GM13977 (cell line): ENCODE results near the gene PTPN21.

Experiments used
- DNase-seq: peaks from one replicate; pipeline ENCODE4 v3.0.0; 2012; ENCODE audit warnings: low spot score
- in situ Hi-C: fragments of 300-500 bp; cut with MboI; formaldehyde crosslinking; loops from one replicate; pipeline ENCODE4 v1.12.0; 2022; ENCODE audit warnings: low sequenced_read_pairs, low pct_unique_long_range_greater_than_20kb, mixed read lengths, inconsistent platforms; ENCODE audit not compliant: unreplicated experiment
- TF ChIP-seq, protein P1 (sequence below): IDR thresholded peaks from 2 replicates; pipeline ENCODE4 v1.5.1; 2012; ENCODE audit warnings: mild to moderate bottlenecking, control low read depth; ENCODE audit not compliant: insufficient read depth; ENCODE audit errors: extremely low read depth, missing control alignments

Gene PTPN21

GRCh38 chr14:88547386-88547780, 7.4 kb downstream of the PTPN21 start:
- in situ Hi-C loops = no loop called here
- no peak for DNase-seq
- TF ChIP-seq, protein P1, sequence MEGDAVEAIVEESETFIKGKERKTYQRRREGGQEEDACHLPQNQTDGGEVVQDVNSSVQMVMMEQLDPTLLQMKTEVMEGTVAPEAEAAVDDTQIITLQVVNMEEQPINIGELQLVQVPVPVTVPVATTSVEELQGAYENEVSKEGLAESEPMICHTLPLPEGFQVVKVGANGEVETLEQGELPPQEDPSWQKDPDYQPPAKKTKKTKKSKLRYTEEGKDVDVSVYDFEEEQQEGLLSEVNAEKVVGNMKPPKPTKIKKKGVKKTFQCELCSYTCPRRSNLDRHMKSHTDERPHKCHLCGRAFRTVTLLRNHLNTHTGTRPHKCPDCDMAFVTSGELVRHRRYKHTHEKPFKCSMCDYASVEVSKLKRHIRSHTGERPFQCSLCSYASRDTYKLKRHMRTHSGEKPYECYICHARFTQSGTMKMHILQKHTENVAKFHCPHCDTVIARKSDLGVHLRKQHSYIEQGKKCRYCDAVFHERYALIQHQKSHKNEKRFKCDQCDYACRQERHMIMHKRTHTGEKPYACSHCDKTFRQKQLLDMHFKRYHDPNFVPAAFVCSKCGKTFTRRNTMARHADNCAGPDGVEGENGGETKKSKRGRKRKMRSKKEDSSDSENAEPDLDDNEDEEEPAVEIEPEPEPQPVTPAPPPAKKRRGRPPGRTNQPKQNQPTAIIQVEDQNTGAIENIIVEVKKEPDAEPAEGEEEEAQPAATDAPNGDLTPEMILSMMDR = no peak

- in situ Hi-C loops = no loop called here
Observed at GRCh38 chr14:88546621-88547385, 8.0 kb downstream of the PTPN21 start.

GRCh38 chr14:88545256-88545655, 9.6 kb downstream of the PTPN21 start:
- DNase-seq = no peak
- in situ Hi-C loops = no loop called here
- TF ChIP-seq, protein P1 = no peak

More at GRCh38 chr14:88546621-88547385, 8.0 kb downstream of the PTPN21 start:
- TF ChIP-seq, protein P1 = no peak
- no peak for DNase-seq

- TF ChIP-seq, protein P1 = no peak
- in situ Hi-C loops = no loop called here
- DNase-seq = no peak
Observed at GRCh38 chr14:88542857-88543795, 11.7 kb downstream of the PTPN21 start.

DNA sequence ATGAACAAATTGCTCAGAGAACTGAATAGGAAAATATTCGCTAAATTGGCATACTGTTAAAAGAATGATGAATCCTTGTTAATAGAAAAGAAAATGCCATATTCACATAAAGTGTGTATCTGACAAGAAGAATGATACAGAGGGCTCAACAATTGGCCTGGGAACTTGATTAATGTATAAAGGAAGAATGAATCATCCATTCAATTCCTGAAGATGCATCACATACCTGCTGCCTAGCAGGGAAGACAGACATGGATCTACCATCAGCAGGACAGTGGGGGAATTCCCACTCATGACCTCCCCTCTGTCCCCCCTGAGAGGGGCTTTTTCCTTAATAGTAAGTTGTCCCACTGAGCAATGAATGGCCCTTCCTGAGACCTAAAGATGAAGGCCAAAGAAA, 13.5 kb downstream of the PTPN21 start:
- DNase-seq = no peak
- TF ChIP-seq, protein P1 = no peak
- in situ Hi-C loops = no loop called here

DNA sequence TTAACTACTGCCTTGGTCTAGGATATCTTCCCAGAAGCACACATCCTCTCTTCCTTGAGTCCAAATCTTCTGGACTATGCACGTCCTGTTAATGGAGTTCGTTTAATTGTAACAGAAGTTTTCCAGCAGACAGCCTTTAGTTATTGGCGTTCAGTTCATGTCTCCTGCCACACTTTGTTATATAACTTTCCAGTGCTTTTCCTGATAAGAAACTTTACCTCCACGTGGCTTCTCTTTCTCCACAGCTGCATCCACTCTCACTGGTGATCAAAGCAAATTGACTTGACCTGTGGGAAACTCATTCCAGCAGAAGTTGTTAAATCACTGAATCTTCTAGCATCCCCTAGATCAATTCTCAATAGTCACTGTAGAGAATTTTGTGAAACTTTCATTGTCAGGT, 19.0 kb downstream of the PTPN21 start:
- no peak for DNase-seq
- TF ChIP-seq, protein P1 = no peak
- in situ Hi-C loops = no loop called here
